ENCODE results near the gene AHSA1.

Gene AHSA1

DNA sequence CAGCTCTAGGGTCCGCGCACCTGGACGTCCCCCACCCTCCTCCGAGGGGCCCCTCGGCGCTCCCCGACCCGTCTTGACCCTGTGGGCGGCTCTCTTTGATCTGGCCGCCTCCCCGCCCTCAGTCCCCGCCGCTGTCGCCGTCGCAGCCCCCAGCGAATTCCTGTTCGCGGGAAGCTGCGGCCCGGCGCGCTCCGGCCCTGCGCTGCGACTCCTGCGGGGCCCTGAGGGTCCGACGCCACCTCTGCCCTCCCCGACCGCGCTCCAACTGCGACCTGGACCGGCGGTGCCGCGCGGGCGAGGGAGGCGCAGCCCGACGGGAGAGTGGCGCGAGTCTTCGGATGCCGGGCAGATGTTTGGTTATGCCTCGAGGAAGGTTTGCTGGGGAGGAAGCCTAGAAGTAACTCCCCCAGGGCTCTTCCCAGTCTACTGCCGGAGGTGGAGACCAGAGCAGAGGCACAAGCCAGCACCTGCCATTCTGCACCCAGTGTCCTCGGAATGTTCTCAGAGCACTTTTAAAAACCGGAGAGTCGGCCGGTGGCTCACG lies 41.2 kb downstream of the AHSA1 start:
- no peak for DNase-seq
- in situ Hi-C loops (cut with HindIII; ENCODE audit: low pct_ligation_motif_present, low pct_unique_long_range_greater_than_20kb, low sequenced_read_pairs), result no loop called here

DNA sequence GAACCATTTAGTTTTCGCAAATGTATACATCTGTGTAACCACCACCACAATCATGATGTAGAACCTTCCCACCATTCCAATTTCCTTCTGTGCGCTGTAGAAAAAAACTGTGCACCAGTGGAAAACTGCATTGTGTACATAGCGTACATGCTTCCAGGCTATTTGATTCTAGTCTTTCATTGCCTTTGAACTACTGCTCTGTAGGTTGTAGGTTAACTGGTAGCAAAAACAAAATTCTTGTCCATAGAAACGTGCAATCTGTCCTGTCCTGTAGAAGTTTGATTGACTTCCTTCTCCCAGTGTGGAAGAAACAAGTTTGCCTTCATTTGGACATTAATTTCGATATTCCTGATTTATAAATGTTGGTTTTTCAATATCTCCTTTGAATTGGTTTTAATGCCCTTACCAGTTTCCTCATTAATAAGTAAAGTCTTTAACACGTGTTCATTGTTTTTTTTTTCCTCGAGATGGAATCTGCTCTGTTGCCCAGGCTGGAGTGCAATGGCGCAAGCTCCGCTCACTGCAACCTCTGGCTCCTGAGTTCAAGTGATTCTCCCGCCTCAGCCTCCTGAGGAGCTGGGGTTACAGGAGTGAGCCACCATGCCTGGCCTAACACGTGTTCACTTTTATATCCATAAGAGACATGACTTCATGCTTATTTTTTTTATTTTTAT lies 44.4 kb downstream of the AHSA1 start:
- in situ Hi-C loops (cut with HindIII; ENCODE audit: low pct_ligation_motif_present, low pct_unique_long_range_greater_than_20kb, low sequenced_read_pairs), result no loop called here

DNA sequence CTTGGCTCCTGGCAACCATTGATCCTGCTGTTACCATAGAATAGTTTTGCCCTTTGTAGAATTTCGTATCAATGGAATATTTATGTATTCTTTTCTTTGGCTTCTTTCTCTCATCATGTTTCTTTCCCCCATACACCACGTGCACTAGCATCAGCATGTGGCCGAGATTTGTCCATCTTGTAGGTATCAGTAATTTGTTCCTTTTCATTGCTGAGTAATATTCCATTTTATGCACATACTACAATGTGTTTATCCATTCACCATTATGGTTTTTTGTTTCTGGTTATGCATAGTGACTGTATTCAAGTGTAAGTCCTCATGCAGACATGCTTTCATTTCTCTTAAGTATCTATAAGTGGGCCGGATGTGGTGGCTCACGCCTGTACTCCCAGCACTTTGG lies 45.2 kb downstream of the AHSA1 start:
- no peak for DNase-seq

More for the DNA sequence above, 44.4 kb downstream of the AHSA1 start:
- no peak for DNase-seq

DNA sequence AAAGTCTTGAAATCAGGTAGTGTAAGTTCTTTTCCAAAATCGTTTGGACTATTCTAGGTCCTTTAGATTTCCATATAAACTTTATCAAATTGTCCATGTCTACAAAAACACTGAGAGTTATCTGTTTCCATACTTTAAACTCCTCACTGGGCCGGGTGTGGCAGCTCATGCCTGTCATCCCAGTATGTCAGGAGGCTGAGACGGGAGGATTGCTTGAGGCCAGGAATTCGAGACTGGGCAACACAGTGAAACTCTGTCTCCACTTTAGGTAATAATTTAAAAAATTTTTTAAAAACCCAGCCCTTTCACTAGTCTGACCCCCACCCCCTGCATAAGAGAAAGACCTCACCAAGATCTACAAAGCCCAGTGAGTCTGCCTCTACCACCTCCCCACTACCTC lies 47.1 kb downstream of the AHSA1 start:
- no peak for DNase-seq
- in situ Hi-C loops (cut with HindIII; ENCODE audit: low pct_ligation_motif_present, low pct_unique_long_range_greater_than_20kb, low sequenced_read_pairs), result no loop called here

More for the DNA sequence above, 45.2 kb downstream of the AHSA1 start:
- in situ Hi-C loops (cut with HindIII; ENCODE audit: low pct_ligation_motif_present, low pct_unique_long_range_greater_than_20kb, low sequenced_read_pairs), result no loop called here

DNA sequence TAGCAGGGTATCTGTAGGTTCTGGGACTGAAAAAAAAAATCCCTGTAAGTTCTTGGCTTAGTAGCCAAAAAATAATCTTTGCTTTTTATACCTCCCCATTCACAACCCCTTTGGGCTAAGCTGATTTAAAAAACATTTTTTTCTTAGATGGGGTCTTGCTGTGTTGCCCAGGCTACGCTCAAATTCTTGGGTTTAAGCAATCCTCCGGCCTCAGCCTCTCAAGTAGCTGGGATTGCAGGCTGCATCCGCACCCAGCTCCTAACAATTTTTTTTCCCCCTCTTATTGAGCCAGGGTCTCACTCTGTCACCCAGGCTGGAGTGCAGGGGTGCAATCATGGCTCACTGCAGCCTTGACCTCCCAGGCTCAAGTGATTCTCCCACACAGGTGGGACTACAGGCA lies 49.9 kb downstream of the AHSA1 start:
- in situ Hi-C loops (cut with HindIII; ENCODE audit: low pct_ligation_motif_present, low pct_unique_long_range_greater_than_20kb, low sequenced_read_pairs), result no loop called here
- DNase-seq, result no peak

DNA sequence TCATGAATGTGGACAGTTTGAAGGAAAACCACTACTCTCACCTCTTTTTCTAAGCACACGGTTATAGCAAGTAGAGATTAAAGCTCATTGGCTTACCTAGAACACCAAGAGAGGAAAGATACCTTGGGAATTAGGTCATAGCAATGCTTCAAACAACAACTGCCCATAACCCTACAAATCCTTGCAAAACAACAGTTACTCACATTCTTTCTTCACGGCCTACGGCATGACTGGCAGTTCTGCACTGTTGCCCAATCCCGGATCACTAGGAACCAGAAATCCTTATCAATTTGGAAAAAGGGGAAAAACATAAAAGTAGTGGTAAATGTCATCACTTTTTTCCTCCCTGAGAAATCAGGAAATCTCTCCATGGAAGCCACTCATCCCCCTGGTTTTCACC lies 50.4 kb downstream of the AHSA1 start:
- no peak for DNase-seq
- in situ Hi-C loops (cut with HindIII; ENCODE audit: low pct_ligation_motif_present, low pct_unique_long_range_greater_than_20kb, low sequenced_read_pairs), result no loop called here

DNA sequence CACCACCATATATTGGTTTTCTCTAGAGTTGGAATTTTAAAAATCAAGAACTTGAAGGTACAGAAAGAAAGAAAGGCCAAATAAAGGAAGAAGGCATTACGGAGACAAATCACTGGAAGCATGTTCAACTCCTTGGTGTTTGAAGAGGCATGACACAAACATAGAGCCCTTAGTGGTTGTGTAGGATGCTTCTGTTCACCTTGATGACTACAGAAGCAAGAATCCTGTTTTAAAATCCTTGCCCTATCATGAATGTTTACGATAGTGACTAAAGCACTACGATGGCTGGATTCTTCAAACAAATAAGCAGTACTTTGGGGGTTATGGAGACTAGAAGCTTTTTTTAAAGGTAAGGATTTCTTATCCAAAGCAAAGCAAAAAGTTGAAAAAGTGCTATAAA lies 51.0 kb downstream of the AHSA1 start:
- in situ Hi-C loops (cut with HindIII; ENCODE audit: low pct_ligation_motif_present, low pct_unique_long_range_greater_than_20kb, low sequenced_read_pairs), result no loop called here
- DNase-seq, result no peak

DNA sequence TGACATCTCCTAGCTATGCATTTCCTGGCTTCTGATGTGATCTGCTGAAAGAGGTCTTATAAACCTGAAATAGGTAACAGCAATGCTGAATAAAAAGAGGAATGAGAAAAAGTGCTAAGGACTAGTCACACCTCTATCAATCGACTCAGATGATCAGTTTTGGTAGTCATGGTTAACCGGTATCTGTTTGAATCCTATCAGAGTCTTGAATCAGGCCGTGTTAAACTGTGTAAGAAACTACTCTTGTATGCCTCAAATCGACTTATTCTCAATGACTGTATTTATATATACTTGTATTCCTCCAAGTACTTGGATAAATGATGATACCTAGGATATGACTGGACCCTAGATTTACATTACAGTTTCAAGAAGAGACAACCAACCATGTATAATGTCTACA lies 51.5 kb downstream of the AHSA1 start:
- DNase-seq, result no peak
- in situ Hi-C loops (cut with HindIII; ENCODE audit: low pct_ligation_motif_present, low pct_unique_long_range_greater_than_20kb, low sequenced_read_pairs), result no loop called here

DNA sequence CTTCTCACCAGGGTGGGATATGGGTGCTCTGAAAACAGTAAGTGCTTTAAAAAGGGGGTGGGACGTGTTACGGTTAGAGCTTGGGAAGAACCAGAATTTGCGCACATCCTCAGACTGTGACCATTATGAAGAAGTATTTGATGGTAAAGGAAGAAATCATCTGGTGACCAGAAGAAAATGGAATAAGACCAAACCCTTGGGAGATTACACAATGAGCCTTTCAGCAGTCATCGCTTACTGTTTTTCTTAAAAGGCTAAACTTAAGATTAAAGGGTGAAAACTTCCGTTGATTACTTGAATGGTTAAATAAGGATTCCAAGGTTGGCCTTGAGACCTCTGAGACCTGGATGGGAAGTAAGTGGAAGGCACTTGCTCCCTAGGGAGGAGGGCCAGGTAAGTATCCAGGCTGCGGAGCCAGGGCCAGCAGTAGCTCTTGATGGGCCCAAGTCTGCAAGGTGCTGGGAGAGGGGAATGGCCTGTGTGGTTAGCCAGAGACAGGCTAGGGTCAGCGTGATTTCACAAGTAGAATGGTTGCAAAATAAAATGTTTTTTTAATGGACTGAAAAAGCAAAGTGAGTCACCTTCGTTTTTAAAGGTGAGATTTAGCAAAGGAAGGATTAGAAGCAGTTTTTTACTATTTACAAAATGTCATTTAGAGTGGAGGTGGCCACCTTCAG lies 53.7 kb downstream of the AHSA1 start:
- DNase-seq, result no peak
- in situ Hi-C loops (cut with HindIII; ENCODE audit: low pct_ligation_motif_present, low pct_unique_long_range_greater_than_20kb, low sequenced_read_pairs), result no loop called here

DNA sequence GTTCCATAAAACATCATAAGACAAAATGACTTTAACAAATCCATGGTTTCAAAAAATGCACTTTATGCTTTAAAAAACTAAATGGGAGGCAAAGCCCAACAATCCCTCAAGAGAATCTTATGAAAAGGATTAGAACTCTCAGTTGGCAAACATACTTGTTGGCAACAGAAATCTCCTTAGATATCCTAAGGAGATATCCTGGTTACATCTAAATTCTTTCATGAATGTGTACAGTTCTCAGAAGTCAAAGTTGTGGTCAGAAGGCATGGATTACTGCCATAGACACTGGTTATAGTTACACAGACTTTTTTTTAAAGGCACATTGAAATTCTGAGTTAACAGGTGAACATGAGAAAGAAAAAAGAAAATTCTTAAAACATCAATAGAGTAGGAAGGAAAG lies 58.2 kb downstream of the AHSA1 start:
- DNase-seq, result no peak
- in situ Hi-C loops (cut with HindIII; ENCODE audit: low pct_ligation_motif_present, low pct_unique_long_range_greater_than_20kb, low sequenced_read_pairs), result no loop called here

Measured in ACHN (cell line).